Activated T-cell treated with anti-CD3 and anti-CD28 coated beads for 4 hours (primary cell): ENCODE data around the gene EIF5B.
"Not testable (repeated sequence)": the region's sequence is repeated elsewhere in the genome, so short reads cannot be mapped to it uniquely, and the experiment has no call there.

Source experiments
- DNase-seq: peaks from one replicate; pipeline ENCODE4 v3.0.0-alpha.2; 2020

EIF5B gene, protein sequence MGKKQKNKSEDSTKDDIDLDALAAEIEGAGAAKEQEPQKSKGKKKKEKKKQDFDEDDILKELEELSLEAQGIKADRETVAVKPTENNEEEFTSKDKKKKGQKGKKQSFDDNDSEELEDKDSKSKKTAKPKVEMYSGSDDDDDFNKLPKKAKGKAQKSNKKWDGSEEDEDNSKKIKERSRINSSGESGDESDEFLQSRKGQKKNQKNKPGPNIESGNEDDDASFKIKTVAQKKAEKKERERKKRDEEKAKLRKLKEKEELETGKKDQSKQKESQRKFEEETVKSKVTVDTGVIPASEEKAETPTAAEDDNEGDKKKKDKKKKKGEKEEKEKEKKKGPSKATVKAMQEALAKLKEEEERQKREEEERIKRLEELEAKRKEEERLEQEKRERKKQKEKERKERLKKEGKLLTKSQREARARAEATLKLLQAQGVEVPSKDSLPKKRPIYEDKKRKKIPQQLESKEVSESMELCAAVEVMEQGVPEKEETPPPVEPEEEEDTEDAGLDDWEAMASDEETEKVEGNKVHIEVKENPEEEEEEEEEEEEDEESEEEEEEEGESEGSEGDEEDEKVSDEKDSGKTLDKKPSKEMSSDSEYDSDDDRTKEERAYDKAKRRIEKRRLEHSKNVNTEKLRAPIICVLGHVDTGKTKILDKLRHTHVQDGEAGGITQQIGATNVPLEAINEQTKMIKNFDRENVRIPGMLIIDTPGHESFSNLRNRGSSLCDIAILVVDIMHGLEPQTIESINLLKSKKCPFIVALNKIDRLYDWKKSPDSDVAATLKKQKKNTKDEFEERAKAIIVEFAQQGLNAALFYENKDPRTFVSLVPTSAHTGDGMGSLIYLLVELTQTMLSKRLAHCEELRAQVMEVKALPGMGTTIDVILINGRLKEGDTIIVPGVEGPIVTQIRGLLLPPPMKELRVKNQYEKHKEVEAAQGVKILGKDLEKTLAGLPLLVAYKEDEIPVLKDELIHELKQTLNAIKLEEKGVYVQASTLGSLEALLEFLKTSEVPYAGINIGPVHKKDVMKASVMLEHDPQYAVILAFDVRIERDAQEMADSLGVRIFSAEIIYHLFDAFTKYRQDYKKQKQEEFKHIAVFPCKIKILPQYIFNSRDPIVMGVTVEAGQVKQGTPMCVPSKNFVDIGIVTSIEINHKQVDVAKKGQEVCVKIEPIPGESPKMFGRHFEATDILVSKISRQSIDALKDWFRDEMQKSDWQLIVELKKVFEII

DNA sequence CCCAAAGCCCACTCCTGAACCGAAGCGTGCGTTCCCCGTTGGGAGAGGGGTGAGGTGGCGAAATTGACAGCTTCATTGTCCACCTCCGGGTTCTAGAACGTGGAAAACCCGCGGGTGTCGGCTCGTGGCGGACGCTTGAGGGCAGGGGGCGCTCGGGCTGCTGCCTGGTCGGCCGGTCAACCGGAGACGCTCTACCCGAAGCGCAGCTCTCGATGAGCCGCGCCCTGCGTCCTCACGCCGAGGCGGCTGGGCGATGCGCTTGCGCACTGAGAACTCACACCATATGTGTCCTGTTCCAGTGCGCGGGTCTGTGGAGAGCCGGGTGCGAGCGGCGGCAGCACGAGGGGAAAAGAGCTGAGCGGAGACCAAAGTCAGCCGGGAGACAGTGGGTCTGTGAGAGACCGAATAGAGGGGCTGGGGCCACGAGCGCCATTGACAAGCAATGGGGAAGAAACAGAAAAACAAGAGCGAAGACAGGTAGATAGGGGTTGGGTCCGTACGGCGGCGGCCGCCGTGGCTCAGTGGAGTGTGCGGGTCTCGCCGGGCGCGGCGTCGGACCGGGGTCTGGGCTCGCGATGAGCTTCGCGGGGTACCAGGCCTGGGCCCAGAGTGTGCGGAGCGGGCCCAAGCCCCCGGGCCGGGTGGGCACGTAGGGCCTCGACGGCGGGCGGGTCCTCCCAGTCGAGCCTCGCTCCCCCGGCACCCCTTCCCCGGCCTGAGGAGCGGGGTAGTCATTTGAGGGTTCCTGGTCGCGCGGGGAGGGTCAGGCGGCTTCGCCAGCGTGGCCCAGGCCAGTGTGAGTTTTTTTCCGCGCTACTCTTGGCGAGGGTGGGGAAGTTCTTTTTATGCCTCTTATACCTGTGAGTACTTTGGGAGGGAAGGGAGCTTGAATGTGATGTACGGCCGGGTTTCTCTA lies at the start of gene EIF5B:
TSS of gene EIF5B (plus strand) at position 277 of the 916 bp plus-strand sequence. CDS start at position 443, 166 bp downstream.
- DNase-seq = peak; percentile 84

DNA sequence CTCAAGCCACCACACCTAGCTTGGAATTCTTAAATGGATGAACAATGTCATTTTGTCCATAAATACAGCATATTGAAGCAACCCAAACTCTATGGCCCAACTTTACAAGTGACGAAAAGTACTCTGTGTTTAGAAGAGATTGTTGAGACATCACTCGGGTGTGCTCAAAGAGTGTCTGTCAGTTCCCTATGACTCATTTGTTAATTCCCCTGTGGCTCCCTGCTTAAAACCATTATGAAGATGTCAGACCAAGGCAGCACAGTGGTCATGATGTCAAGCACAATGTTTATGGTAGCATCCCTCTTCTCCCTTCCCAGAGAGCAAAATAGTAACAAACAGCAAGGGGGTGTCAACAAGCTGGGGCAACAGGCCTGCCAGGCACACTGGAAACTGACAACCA lies 39.2 kb upstream of the EIF5B start:
- no peak for DNase-seq

DNA sequence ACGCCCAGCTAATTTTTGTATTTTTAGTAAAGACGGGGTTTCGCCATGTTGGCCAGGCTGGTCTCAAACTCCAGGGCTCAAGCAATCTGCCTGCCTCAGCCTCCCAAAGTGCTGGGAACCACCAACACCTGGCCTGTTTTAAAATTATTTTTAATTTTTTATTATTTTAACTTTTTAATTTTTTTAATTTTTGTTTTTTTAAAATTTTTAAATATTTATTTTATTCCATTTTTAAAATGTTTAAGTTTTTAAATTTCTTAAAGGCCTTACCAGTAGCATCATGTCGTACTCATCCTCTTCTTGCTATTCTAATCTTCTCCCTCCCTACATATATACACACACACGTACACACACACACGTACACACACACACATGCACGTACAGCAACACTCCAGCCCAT lies 37.6 kb upstream of the EIF5B start:
- DNase-seq = no peak

DNA sequence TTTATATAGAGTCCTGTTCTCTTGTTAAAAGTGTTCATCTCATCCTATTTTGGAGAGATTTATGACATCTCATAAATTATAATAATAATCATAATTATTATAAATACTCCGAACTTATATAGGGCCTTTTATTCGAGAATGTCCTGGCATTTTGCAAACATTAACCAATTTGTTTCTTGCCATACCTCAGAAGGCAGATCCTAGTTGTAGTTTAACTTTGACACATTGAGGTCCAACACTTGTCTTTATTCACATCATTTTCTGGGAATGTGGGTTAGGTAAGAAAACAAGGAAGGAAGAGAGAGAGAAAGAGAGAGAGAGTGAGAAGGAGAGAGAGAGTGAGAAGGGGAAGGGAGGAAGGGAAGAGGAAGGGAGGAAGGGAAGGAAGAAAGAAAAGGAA lies 36.1 kb upstream of the EIF5B start, which contains the start of gene LYG1:
TSS of gene LYG1 (minus strand) at position 101 of the 400 bp plus-strand sequence. CDS start 5,527 bp downstream, outside the sequence.
- not testable (repeated sequence) for DNase-seq

DNA sequence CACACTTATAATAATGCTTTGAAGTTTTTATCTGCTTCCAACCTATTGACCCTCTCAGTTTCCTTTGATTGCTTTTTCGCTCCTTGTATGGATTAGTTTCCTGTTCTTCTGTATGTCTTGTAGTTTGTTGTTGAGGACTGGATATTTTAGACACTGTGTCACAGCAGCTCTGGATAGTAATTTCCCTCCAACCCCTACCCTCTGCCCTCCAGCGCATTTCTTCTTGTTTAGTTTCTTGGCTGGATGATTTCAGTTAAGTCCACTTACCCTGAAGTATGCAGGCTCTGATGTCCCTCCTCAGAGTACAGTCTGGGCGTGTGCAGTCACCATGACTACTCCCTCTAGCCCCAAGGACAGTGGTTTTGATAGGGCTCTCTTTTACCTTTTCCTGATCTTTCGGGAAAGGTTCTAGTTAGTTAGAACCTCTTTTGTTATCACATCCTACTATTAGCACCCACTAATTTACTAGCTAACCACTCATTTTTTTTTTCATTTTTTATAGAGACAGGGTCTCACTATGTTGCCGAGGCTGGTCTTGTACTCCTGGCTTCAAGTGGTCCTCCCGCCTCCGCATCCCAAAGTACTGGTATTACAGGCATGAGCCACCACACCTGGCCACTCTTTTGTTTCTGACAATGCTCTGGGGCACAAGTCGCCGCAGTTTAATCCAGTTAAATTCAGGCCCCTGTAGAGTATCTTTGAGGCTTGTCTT lies 19.9 kb upstream of the EIF5B start:
- no peak for DNase-seq

- DNase-seq = not testable (repeated sequence)
Measured at GRCh38 chr2:99317873-99318200, 19.4 kb upstream of the EIF5B start.

DNA sequence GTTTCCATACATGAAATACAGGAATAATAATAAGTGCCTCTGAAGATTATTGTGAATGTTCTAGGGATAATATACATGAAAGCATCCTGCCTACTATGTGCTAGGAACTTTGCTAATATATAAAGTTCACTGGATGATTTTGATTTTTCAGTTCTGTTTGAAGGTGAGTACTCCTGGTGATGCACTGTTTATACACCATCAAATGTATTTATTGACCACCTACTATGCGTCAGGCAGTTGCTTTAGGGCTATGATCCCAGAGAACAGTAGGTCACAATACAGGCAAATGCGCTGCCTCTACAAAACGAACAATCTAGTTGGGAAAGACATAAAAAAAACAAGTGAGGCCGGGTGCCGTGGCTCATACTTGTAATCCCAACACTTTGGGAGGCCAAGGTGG lies 11.8 kb upstream of the EIF5B start:
- DNase-seq = no peak

DNA sequence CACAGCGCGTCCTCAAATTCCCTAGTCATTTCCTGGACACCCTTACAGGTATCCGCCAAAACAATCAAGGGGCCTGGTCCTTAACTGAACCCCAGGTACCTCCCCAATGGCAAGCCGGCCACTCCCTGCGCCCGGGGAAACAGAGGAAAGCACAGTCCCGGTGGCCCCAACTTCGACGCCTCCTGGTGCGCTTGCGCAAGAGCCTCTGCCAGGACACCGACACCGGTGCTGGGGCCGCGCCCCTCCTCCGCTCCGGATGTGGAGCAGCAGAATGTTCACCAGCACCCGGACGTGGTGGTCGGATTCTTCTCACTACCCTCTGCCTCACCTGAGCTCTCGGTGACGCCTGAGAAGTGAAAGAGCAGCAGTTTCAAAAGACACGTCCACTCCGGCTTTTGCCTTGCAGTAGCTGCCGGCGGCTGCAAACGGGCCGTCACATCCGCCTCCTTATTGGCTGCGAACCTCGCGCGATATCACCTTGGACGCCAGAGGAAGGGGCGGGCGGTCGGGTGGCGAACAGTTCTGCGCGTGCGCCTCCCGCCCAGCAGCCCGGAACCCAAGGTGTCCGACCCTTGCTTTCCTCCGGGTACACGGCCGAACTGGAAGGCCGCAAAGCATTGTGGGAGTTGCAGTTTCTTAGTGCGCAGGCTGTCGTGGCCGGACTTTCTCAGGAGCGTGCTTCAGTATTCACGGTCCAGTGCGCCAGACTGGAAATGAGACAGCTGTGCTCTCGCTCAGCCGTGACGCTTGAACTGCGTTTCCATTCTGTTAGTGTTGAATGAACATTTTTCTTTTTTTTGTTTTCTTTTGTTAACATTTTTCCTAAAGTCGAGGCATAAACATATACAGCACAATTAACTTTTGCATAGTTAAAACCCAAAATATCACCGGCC lies 1.0 kb upstream of the EIF5B start, which contains the start of gene TXNDC9:
TSS of gene TXNDC9 (minus strand) at position 423 of the 893 bp plus-strand sequence. CDS start 3,123 bp downstream, outside the sequence.
- DNase-seq = peak; percentile 94

GRCh38 chr2:99336804-99337112 lies 431 bp upstream of the EIF5B start:
- no peak for DNase-seq

DNA sequence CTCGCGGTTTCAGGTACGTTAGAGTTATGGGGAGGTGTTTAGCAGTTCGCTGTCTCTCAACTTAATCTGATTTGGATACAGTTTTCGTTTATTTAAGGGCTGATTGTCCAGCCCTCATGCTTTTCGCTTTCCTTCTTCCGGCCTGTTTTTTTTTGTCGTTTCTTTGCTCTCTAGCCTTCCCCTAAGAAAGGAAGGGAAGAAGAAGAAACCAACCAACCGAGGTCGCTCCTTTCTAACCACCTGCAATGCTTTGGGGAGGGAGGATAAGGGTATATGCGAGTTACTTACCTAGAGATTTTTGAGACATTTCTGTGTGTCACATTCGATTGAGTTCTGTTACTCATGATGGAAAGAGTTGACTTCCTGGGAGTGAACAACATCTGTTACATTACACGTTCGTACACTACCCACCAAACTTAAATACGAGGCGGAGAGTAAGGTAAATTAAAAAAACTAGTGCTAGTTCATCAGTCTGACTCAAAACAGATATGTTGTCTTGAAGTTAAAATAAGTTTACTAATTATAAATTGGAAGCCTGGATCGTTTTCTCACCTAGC lies 918 bp downstream of the EIF5B start:
- no peak for DNase-seq

DNA sequence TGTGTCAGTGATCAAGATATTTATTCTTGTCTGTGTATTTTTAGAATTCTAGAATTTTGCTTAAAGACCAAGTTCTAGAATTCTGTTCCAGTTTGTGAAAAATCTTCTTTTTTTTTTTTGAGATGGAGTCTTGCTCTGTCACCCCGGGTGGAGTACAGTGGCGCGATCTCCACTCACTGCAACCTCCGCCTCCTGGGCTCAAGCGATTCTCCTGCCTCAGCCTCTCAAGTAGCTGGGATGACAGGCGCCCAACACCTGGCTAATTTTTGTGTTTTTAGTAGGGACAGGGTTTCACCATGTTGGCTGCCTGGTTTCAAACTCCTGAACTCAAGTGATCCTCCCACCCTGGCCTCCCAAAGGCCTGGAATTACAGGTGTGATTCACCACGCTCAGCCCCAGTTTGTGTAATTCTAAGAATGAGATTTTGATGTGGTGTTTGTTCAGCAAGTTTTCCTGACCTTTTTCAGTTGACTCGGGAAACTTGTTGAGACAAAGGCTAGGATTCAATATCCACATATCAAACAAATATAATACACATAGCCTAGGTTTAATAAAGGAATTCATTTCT lies 3.6 kb downstream of the EIF5B start:
- DNase-seq = no peak

- no peak for DNase-seq
Measured at GRCh38 chr2:99342536-99342935, 5.3 kb downstream of the EIF5B start.

- DNase-seq = not testable (repeated sequence)
Measured at GRCh38 chr2:99345446-99345845, 8.3 kb downstream of the EIF5B start.

DNA sequence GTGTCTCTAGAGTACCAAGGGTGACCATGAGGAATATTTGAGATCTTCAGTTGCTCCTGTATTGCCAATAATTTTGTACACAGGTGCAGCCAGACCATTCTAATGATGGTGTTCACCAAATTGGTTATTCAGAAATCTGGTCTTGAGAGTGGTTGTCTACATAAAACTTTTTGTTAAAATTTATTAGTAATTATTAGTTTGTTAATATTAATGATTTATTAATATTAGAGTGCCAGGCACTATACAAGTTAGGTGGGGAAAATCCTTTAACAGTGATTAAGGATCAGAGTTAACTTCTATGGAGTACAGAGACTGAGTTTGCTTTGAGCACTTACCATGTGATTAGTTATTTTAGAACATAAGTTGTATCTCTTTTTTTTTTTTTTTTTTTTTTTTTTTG lies 9.0 kb downstream of the EIF5B start:
- DNase-seq = no peak

DNA sequence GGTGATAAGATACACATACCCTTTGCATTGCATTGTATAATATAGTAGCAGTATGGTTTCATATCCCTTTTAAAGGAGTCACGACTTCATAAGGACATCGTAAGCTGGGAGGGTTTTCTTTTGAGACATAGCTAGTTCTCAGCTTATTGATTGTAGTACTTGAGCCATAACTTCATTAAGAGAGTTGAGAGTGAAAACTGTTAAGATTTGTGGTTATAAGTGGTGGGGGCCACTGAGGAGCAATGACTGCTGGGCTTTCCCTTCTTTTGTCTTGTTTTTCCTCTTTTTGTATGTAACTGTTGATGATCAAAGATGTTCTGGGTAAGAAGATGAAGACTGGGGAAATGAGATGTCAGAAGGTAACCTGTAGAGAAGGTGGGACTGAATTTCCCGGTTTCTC lies 11.0 kb downstream of the EIF5B start:
- no peak for DNase-seq

GRCh38 chr2:99350194-99350593 lies 13.0 kb downstream of the EIF5B start:
- DNase-seq = no peak

GRCh38 chr2:99354070-99354469 lies 16.9 kb downstream of the EIF5B start:
- no peak for DNase-seq

DNA sequence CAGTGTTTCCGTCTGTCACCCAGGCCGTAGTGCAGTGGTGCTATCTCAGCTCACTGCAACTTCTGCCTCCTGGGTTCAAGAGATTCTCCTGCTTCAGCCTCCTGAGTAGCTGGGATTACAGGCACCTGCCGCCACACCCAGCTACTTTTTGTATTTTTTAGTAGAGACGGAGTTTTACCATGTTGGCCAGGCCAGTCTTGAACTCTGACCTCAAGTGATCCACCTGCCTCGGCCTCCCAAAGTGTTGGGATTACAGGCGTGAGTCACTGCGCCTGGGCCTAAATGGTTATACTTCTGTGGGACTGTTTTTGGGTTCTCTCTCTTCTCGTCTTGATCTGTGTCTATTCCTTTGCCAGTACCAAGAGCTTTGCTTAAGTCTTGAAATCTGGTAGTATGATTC lies 17.6 kb downstream of the EIF5B start:
- DNase-seq = not testable (repeated sequence)

GRCh38 chr2:99356853-99357252 lies 19.7 kb downstream of the EIF5B start:
- DNase-seq = no peak

- peak; percentile 7 for DNase-seq
Measured at GRCh38 chr2:99365661-99366060, 28.5 kb downstream of the EIF5B start.
